ENCODE measurements around the gene CABP1. TPM values are rescaled to one million over a fixed set of nuclear protein-coding genes. Genes with fewer than 3 reads are reported as not detected.

The CABP1 gene
- total and polyA plus RNA-seq, 9 of the 15 experiments (the other 6 are each of a cell fraction or from before 2014, with no cell fraction given) = not detected

GRCh38 chr12:120590741-120591407 lies 49.6 kb upstream of the CABP1 start:
- H3K9ac ChIP-seq (ENCODE audit: insufficient read depth in 1 of 2, low read depth in 2 of 2, low read length in 2 of 2) = no peak overlapping the region
- intact Hi-C loops (cut with micrococcal nuclease) = no loop called here
- H3K79me2 ChIP-seq (ENCODE audit: control insufficient read depth, insufficient read depth, low read length) = no peaks in the 10 kb centered on the region
- TF ChIP-seq TRIM24 (IDR thresholded peaks at IDR 0.05) = no peak
- TF ChIP-seq ARID3A (IDR thresholded peaks at IDR 0.05; ENCODE audit: borderline replicate concordance, low read depth, low read length) = no peak
- TF ChIP-seq NR1H2 (CRISPR knock-in tag; IDR thresholded peaks at IDR 0.05) = no peak
- no peak for TF ChIP-seq BCOR (IDR thresholded peaks at IDR 0.05)
- no peak for TF ChIP-seq BRD4 (IDR thresholded peaks at IDR 0.05)
- no peak for TF ChIP-seq DPF2 (IDR thresholded peaks at IDR 0.05)
- TF ChIP-seq RFX7 (CRISPR knock-in tag; IDR thresholded peaks at IDR 0.05) = no peak
- TF ChIP-seq, protein P1, sequence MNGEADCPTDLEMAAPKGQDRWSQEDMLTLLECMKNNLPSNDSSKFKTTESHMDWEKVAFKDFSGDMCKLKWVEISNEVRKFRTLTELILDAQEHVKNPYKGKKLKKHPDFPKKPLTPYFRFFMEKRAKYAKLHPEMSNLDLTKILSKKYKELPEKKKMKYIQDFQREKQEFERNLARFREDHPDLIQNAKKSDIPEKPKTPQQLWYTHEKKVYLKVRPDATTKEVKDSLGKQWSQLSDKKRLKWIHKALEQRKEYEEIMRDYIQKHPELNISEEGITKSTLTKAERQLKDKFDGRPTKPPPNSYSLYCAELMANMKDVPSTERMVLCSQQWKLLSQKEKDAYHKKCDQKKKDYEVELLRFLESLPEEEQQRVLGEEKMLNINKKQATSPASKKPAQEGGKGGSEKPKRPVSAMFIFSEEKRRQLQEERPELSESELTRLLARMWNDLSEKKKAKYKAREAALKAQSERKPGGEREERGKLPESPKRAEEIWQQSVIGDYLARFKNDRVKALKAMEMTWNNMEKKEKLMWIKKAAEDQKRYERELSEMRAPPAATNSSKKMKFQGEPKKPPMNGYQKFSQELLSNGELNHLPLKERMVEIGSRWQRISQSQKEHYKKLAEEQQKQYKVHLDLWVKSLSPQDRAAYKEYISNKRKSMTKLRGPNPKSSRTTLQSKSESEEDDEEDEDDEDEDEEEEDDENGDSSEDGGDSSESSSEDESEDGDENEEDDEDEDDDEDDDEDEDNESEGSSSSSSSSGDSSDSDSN (IDR thresholded peaks at IDR 0.05; ENCODE audit: borderline replicate concordance in 1 of 2, low read depth in 2 of 2, low read length in 2 of 2) = no peak
- TF ChIP-seq SP2 (IDR thresholded peaks at IDR 0.05; ENCODE audit: extremely low read depth, low read depth, low read length, poor library complexity, severe bottlenecking) = no peak
- TF ChIP-seq ZNF707 (CRISPR knock-in tag; conservative IDR thresholded peaks at IDR 0.05) = no peak
- TF ChIP-seq, protein P2, sequence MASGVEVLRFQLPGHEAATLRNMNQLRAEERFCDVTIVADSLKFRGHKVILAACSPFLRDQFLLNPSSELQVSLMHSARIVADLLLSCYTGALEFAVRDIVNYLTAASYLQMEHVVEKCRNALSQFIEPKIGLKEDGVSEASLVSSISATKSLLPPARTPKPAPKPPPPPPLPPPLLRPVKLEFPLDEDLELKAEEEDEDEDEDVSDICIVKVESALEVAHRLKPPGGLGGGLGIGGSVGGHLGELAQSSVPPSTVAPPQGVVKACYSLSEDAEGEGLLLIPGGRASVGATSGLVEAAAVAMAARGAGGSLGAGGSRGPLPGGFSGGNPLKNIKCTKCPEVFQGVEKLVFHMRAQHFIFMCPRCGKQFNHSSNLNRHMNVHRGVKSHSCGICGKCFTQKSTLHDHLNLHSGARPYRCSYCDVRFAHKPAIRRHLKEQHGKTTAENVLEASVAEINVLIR (CRISPR knock-in tag; IDR thresholded peaks at IDR 0.05) = no peak
- TF ChIP-seq HSF4 (CRISPR knock-in tag; IDR thresholded peaks at IDR 0.05; ENCODE audit: borderline replicate concordance) = no peak
- 44% methylated on average over 6 of the region's 6 CpGs for WGBS (ENCODE audit: insufficient coverage, low coverage, missing lambda C conversion rate)
- POLR2A ChIA-PET = interaction anchor here (0.6 kb wide), 1 partner anchor 153 kb away, joined by 3 read pairs; the partner anchor contains the start of gene COX6A1
- no peak overlapping the region for H2AFZ ChIP-seq (ENCODE audit: low read depth, low read length)
- no peaks in the 10 kb centered on the region for H3K9me3 ChIP-seq (replicated peaks; ENCODE audit: control insufficient read depth, insufficient read depth, low read depth, low read length)
- H3K4me1 ChIP-seq (replicated peaks in 1 of 2; ENCODE audit: control insufficient read depth in 2 of 2, insufficient read depth in 2 of 2, low read length in 2 of 2) = peaks cover 0 to 5% of the 10 kb centered on the region in 2 experiments; a peak in 1 of 5 replicates
- H3K27me3 ChIP-seq (ENCODE audit: control insufficient read depth in 2 of 2, insufficient read depth in 2 of 2, low read length in 2 of 2) = peaks cover 5 to 7% of the 10 kb centered on the region in 2 experiments; a peak in 2 of 5 replicates
- no TSS peak for BruUV-seq (replicated peaks)
- no peaks in the 10 kb centered on the region for H3K9me1 ChIP-seq (ENCODE audit: control insufficient read depth, insufficient read depth, low read length)
- H3K36me3 ChIP-seq (ENCODE audit: control insufficient read depth, insufficient read depth, low read length) = no peaks in the 10 kb centered on the region
- ATAC-seq (no peak), FAIRE-seq (no peak), DNase-seq (ENCODE audit: extremely low read depth in 1 of 4, low spot score in 3 of 4) (peak in 1 of 4 experiments; percentile 2)
- no peak overlapping the region for H3K4me3 ChIP-seq
- in situ Hi-C loops (cut with MboI) = no loop called here
- H4K20me1 ChIP-seq (replicated peaks; ENCODE audit: control insufficient read depth, insufficient read depth, low read length) = no peaks in the 10 kb centered on the region
- no peak overlapping the region for H3K27ac ChIP-seq (ENCODE audit: extremely low read depth, low read depth, low read length)
- H3K4me2 ChIP-seq (ENCODE audit: insufficient read depth, low read length) = no peak overlapping the region
- CTCF ChIA-PET (ENCODE audit: low intra/inter-chr PET ratio) = no interaction called here
